ENCODE measurements around the gene ASB1.
"Not testable (repeated sequence)": the region's sequence is repeated elsewhere in the genome, so short reads cannot be mapped to it uniquely, and the experiment has no call there.

ASB1 gene

GRCh38 chr2:238404406-238405216 lies 22.1 kb upstream of the ASB1 start:
- no peak for DNase-seq (ENCODE audit: low spot score)

- DNase-seq (ENCODE audit: low spot score) = not testable (repeated sequence)
Measured at GRCh38 chr2:238405217-238405555, 21.5 kb upstream of the ASB1 start.

- DNase-seq (ENCODE audit: low spot score) = no peak
Measured at GRCh38 chr2:238406221-238406997, 20.3 kb upstream of the ASB1 start.

GRCh38 chr2:238406998-238407285 lies 19.8 kb upstream of the ASB1 start:
- DNase-seq (ENCODE audit: low spot score) = no peak

GRCh38 chr2:238407566-238407965 lies 19.2 kb upstream of the ASB1 start:
- no peak for DNase-seq (ENCODE audit: low spot score)

- no peak for DNase-seq (ENCODE audit: low spot score)
Measured at GRCh38 chr2:238408615-238409340, 17.9 kb upstream of the ASB1 start.

- no peak for DNase-seq (ENCODE audit: low spot score)
Measured at GRCh38 chr2:238409341-238410199, 17.2 kb upstream of the ASB1 start.

- no peak for DNase-seq (ENCODE audit: low spot score)
Measured at GRCh38 chr2:238412067-238412767, 14.5 kb upstream of the ASB1 start.

GRCh38 chr2:238413368-238413767 lies 13.4 kb upstream of the ASB1 start:
- DNase-seq (ENCODE audit: low spot score) = no peak

- no peak for DNase-seq (ENCODE audit: low spot score)
Measured at GRCh38 chr2:238415036-238415764, 11.5 kb upstream of the ASB1 start.

- DNase-seq (ENCODE audit: low spot score) = no peak
Measured at GRCh38 chr2:238415893-238416292, 10.8 kb upstream of the ASB1 start.

- DNase-seq (ENCODE audit: low spot score) = no peak
Measured at GRCh38 chr2:238418196-238418998, 8.3 kb upstream of the ASB1 start.

- no peak for DNase-seq (ENCODE audit: low spot score)
Measured at GRCh38 chr2:238418999-238419546, 7.7 kb upstream of the ASB1 start.

- DNase-seq (ENCODE audit: low spot score) = no peak
Measured at GRCh38 chr2:238420442-238420841, 6.3 kb upstream of the ASB1 start.

GRCh38 chr2:238420878-238421694 lies 5.6 kb upstream of the ASB1 start:
- DNase-seq (ENCODE audit: low spot score) = no peak

- DNase-seq (ENCODE audit: low spot score) = no peak
Measured at GRCh38 chr2:238421695-238422035, 5.1 kb upstream of the ASB1 start.

GRCh38 chr2:238422285-238422684 lies 4.4 kb upstream of the ASB1 start:
- DNase-seq (ENCODE audit: low spot score) = no peak

- DNase-seq (ENCODE audit: low spot score) = no peak
Measured at GRCh38 chr2:238422940-238423339, 3.8 kb upstream of the ASB1 start.

All from kidney tubule cell (primary cell).